CD4-positive, alpha-beta T cell treated with Interleukin-17A for 4 hours (primary cell): ENCODE results near the gene SLC19A1.

Experiments used
- DNase-seq: peaks from one replicate; pipeline ENCODE4 v3.0.0-alpha.2; 2020; ENCODE audit warnings: mixed read lengths

SLC19A1 gene

DNA sequence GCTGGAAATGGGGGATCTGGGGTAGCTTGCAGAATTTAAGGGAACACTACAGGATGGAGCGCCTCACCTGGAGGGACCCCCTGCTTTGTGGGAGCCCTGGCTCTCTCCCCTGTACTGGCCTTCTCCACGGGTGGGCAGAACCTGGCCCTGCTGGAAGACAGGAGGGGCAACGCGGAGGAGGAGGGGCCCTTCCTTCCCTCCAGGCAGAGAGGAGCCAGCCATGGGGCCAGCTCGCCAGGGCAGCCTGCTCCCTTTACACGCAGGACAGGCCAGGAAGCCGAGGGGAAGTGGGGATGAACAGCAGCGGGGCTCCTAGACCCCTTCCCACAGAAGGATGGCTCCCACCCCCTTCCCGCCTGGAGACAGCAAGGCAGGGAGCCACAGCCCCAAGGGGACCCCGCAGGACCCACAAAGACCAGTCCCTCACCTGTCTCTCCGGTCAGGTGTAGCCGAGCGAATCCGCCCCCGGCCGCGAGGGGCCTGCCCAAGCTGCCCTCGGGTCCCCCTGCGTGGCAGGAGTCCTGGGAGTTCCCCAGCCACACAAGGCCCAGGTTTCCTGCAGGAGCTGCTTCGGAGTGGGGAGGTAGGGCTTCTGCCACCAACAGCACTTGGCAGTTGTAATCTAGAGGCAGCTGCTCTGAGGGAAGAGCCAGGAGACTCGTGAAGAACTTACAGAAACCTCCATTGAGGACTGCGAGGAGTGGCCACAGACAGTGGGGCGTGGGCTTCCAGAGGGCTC, 1.6 kb upstream of the SLC19A1 start:
- DNase-seq: no peak

DNA sequence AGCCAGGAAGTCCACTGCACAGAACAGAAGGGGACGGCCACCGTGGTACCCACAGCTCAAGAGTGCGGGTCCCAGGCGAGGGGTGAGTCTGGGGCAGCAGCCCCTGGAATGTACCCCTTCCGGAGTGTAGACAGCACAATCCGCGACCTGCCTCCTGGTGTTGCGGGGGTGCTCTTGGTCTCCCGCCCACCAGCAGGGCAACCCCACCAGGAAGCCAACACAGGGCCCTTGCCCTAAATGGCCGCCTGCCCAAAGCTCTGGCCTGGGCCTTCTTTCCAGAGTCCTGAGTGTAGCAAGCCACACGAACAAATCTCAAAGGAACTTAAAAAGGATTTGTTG, 1.1 kb upstream of the SLC19A1 start:
- no peak for DNase-seq

DNA sequence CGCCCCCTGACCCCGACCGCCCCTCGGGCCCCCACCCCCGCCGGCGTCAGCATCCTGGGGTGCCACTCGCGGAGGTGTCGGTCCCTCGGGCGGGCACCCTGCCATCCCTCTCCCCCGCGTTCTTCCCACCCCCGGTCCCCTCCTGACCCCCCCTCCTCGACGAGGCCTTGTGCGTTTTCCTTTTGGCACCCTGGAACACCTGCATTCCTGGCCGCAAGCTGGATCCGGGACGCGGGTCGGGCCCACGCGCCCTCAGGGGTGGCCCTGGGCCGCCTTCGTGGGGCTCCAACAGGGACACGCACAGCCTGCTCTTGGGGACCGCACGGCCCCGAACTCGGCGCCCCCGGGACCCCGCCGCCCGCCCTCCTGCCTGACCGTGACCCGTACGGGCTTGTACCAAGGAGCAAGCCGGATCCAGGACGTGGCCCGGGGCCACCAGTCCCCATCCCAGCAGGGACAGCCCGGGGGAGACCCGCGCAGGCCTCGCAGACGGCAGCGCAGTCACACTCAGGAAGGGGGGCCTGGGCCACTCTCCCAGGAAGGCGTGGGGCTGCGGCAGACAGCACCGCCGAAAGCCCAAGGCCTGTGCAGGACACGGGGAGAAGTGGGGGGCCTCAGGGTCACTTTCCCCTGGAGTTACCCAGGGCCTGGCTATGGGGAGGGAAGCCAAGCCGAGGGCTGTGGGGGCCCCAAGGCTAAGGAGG, 579 bp upstream of the SLC19A1 start:
- DNase-seq: no peak

DNA sequence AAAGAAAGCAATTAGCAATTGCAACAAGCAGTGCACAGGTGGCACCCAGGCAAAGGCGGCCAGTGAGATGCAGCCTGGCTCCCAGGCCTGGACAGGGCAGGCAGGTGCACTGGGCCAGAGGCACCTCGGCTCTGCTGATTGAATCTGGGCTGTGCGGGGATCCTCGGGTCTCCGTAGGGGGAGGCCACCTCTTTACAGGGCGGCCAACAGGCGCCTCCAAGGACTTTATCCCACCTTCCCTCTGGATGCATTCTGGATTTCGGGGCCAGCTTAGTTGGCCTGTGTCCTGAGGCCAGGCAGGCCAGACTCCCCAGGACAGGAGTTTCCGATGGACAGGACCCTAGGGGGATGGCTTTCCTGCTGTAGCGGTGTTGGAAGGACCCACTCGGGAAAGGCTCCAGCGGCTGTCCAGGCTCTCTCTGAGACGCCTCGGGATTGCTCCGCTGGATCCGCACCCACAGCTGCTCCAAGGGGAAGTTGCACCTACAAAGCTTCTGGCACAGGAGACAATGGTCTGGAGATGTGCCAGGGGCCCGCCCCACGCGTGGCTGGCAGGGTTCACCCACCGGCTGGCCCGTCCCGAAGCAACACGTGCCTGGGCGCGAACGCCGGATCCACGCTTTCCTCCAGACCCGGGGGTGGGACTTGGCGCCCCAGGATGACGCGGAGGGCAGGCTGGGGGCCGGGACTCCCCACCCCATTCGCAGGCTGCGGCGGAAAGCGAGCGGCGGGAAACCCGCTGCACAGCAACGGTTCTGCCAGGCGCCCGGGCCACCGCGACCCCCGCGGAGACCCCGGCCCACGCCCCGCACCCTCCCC, 810 bp downstream of the SLC19A1 start:
- peak; percentile 82 for DNase-seq

DNA sequence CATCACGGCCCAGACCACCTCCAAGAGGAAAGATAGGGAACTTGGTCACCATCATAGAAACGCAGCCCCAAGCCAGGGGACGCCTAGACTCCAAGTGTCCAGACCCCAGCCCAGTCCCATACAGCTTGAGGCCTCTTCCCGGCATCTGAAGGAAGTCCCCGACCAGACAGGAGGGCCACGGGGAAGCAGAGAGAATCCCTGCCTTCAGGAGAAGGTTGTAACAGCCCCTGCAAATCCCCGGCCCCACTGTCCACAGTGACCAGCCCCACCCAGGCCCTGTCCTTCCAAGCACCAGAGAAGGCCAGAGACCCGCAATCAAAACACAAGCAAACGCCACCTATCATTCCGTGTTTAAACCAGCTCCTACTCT, 1.7 kb downstream of the SLC19A1 start:
- DNase-seq: no peak

DNA sequence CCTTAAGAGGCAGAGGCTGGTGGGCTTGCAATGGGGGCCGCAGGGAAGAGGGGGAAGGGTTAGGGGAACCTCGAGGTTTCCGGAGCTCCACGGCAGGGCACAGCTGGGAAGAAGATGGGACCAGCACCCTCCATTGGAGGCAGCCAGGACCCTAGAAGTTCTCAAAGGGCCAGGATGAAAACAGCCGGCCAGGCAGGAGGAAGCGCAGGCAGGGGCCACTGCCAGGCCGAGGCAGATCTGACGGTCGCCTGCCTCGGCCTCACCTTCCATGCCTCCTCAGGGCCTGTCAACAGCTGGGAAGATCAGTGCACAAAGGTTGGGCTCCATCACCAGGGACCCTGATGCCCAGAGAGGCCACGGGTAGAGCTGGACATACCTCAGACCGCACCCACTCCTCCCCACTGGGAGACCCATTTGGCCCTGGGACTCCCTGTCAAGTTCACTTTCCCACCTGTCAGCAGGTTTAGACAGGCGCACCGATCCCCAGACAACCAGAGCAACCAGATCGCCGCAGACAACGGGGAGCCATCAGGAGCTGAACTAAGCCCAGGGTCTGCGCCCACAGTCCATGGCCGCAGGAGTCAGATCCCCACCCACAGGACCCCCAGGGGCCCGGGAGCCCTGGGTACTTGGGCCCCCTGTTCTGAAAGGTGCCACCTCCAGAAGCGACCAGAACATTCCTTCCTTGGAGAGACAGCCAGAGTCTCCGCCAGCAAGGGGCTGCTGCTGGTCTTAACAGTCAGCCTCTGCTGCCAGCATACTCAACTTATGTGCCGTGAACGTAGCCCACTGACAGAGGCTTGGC, 2.2 kb downstream of the SLC19A1 start:
- DNase-seq: no peak

DNA sequence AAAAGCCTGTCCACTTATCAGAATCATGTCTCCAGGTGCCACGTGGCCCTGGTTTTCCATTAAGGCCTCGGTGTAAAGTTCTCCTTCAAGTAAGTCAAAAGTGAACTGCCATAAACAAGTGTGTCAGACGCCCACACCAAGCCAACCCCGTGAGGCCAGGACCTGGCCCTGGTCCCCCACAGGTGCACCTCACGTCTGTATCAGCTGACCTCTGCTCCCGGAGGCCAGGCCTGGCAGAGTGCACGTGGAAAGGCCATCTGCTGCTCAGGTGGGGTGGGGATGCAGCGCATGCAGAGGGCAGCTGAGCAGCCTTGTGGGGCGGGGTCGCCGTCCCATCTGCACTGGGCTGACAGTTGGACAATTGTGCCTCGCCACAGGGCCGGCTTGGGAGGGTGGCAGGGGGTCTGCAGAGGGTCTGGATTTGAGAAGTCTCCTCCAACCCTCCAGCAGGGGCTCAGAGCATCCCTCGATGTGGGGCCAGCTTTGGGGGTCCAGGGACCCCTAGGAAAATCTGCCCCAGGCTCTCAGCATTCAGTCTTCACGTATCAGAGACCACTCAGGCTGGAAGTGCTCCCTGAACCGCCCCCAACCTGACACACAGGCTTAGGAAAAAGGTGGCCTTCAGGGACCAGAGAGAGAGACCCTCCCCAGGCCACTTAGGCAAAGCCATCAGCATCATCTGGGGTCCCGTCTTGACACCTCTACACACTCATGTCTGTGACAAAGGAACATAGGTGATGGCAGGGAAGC, 3.0 kb downstream of the SLC19A1 start:
- no peak for DNase-seq

DNA sequence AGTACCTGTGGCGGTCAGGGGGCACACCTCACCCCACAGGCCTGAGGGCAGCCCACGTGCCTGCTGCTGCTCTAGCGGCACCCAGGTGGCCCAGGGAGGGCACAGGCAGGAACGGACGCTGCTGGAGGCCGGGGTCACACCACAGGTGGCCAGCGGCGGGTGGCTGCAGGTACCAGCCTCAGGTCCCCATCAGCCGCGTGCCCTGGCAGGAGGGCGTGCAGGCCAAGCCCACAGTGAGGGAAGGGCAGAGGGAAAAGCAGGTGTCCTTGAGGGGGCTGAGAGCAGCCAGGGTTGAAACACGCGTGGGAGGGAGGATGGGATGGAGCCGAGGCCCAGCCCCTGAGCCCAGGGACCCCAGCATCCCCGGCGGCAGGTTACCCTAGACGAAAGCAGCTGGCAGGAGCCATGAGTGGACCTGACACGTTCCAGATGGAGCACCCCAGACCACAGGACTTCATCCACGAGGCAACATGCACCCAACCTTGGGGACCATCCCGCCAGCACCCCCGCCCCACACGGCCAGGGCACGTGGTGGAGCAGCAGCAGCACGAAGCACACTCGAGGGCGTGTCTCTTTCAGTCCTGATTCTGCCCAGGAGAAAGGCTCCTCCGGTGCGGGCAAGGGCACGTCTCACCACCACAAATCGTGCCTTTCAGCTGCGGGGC, 3.7 kb downstream of the SLC19A1 start:
- no peak for DNase-seq

DNA sequence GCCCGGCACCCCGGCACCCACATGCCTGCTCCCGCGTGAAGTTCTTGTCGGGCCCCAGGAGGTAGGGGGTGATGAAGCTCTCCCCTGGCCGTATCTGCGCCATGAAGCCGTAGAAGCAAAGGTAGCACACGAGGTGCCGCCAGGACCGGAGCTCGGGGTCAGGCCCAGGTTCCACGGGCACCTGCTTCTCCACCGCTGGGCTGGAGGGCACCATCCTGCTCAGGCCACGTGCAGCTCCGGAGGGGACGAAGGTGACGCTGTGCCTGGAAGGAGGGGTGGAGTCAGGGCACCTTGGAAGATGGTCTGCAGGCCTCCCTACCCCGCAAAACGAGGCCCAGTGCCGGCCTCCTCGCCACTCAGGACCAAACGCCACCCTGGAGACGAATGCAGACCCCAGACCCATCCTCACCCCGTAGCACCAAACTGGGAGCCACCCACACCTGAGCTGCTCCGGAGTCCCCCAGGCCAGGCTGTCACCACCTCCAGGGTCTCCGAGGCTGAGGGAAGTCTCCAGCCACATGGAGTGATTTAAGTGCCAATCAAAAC, 4.4 kb downstream of the SLC19A1 start:
- no peak for DNase-seq

DNA sequence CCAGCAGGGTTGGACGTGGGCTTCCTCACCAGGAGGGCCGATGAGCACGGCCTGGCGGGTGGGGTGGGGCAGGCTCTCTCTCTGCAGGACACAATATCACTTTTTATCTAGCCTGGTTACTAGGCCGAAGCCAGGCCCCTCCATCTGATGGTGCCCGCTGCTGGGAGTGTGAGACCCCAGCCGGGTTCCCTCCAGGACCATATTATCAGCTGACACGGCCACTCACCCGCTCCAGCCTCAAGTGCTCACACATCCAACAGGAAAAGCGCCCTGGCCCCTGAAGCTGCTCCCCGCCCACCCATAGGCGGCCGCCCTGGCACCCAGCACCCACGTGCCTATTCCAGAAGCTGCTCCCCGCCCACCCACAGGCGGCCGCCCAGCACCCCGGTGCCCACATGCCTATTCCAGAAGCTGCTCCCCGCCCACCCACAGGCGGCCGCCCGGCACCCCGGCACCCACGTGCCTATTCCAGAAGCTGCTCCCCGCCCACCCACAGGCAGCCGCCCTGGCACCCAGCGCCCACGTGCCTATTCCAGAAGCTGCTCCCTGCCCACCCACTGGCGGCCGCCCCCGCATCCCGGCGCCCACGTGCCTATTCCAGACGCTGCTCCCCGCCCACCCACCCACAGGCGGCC, 5.0 kb downstream of the SLC19A1 start:
- DNase-seq: no peak

DNA sequence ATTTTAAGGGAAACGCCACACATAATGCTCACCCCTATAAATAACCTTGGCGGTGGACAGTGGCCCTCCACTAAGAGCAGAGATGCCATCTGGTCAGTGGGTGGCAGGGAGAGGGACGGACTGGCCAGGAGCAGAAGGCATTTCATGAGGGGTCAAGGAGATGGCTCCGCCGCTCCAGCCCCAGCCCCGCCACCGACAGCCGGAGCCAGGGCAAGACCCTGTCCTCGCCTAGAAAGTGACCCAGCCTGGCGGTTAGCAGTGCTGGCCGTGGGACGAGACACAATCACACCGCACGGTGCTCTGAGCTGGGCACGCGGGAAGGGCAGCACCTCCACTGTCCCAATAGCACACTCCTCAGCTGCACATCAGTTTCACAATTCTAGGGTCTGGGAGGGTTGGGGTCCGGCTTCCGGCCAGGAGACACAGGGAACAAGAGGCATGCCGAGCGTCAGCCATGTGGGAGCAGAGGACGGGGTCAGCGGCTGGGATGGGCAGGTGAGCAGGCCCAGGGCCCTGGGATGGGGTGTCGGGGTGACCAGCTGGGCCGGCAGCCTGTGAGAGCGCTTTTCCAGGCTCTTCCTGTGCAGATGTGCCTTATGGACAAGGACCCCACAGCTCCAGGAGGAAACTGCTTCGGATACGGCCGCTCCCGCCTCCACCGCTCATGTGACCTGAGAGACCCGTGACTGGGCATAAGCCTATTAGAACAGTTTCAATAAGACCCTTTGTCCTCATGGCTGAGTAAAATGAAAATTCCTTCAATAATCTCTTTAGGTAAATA, 5.7 kb downstream of the SLC19A1 start:
- DNase-seq: no peak

DNA sequence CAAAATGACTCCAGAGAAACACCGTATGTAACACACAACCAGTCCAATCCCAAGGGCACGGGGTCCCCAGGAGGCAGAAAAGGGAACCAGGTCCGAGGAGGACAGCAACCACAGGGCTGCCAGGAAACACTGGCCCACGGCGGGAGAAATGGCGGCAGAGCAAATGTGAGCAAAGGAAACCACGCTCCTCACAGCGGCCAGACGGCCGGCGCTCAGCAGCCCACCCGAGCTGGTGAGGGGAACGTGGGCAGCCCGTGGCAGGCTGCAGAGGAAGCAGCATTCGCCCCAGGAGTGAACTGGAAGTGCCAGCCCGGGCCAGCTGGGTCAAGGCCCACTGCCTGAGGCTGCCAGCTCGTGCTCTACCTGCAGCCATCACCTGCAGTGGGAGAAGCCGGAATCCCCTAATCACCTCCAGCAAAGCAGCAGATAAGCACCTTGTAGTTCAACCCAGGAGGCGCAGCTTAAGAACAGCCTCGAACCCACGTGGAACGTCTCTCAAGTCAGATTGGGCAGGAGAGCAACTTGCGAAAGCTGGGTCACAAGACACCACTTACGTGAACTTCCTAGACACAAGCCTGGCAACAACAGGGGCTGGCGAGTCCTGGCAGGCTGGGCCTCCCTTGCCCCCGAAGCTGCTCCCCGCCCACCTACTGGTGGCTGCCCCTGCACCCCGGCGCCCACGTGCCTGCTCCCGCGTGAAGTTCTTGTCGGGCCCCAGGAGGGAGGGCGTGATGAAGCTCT, 6.7 kb downstream of the SLC19A1 start:
- no peak for DNase-seq

DNA sequence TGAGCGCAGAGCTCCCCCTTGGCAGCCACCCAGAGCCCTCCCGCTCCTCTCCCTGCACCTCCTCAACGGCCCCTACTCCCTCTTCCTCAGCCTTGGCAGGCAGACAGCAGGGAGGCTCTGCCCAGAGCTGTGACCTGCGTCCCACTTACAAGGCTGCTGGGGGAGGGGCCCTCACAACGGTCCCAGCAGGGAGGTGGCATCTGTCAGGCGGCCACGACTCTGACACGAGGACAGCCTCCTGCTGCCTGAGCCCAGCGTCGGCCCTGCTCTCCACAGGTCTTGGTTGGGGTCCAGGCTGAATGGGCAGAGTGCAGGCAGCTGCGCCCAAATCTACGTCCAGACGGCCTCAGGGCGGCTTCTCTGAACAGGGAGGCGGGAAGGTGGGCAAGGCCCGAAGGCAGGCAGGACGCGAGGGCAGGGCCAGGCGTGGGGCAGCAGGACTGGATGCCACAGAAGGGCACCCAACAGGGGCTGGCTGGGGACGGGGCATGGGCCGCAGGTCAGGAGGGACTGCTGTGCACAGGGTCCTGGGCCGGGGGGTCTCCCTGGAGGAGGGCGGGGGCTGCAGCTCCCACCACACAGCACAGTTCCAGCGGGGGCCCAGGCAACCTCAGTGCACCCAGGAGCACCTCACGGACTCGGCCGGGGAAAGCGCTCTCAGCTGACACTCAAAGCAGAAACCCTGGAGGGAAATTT, 7.5 kb downstream of the SLC19A1 start:
- no peak for DNase-seq

DNA sequence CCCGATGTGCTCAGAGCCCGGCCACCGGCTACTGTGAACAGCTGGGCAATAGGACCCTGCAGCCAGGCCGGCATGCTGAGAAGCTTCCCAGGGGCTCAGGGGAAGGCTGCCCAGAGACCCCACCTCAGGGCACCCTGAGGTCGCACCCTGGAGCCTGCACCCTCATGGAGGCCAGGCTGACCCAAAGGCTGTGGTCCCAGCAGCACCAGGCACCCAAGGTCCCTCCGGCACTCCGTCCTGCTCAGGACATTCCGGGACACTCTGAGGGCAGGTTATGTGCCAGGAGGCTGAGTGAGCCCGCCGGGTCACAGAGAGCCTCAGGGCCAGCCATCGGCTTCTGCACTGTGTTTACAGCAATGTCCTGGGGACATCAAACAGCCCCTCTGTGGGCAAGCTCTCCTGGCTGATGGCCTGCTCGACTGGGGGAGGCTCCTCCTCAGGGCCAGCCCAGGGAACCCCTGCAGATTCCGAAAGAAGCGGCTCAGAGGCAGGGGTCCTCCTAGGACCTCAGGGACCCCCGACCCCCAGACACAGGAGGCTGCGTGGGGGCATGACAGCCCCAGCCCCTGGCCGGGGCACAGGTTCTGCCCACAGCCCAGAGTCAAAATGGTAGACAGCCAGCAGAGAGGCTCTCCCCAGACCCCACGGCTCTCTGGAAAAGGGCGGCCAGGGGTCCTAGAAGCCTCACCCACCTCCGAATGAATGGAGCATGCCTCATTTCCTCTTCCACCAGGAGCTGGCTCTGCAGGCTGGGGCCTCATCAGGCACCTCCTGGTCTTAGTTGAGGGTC, 8.2 kb downstream of the SLC19A1 start:
- no peak for DNase-seq

DNA sequence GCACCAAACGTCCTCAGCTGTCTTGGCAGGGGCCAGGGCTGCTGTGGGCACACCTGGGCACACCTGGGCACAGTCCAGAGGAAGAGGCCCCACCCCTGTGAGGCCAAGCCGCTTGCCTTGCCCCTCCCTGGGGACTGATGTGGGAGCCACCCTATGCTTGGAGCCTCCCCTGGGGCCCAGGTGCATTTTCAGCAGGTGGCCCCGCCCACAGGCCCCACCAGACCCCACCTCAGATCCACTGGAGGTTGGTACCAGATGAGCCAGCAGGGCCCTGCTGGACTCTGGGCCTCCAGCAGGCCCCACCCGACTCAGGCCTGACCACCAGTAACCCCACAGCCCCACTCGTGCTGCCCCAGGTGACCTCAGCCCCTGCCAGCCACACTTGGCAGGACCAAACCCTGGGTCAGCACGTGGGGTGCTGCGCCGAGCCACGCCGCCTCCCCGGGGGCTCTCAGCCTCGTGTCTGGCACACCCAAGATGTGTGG, 8.8 kb downstream of the SLC19A1 start:
- DNase-seq: no peak

DNA sequence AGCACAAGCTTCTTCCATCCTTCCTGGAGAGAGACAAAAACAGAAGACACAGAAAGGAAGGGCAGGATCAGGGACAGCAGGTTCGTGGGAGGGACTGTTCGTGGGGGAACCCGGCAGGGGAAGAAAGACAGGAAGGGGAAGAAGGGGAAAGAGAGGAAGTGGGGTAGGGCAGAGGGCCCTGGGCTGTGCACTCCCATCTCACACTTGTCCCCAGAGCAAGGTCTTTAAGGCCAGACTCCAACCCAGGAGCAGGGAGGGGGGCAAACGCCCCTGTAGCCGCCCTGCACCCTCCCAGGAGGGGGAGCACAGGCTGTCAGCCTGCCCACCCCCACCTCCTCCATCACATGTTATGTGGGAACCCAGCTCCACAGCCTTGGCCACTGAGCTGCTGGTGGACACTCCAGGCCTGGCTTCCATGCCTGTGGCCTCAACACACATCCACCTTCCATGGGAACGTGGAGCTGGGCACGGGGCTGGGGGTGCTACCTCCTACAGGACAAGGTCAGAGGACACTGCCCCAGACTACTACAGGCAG, 9.3 kb downstream of the SLC19A1 start:
- no peak for DNase-seq
